KMS-11 (cell line): ENCODE data around the gene C11orf68.

Experiments
- H2AFZ ChIP-seq: fragments of 200-600 bp; sonication (generic); 2 replicates; pipeline ENCODE4 v1.6.1; 2016; ENCODE audit warnings: antibody characterized with exemption, mixed run types, low read depth
- H3K27ac ChIP-seq: fragments of 200-600 bp; sonication (generic); 2 replicates; pipeline ENCODE4 v1.6.1; 2016; ENCODE audit warnings: mild to moderate bottlenecking, mixed run types
- H3K27me3 ChIP-seq: fragments of 200-600 bp; sonication (generic); 2 replicates; pipeline ENCODE4 v1.6.1; 2017; ENCODE audit warnings: mild to moderate bottlenecking, low read depth, mixed run types, moderate library complexity; ENCODE audit not compliant: insufficient read depth
- H3K36me3 ChIP-seq: fragments of 200-600 bp; sonication (generic); 2 replicates; pipeline ENCODE4 v1.6.1; 2017; ENCODE audit warnings: mild to moderate bottlenecking, mixed run types; ENCODE audit not compliant: insufficient read depth
- H3K4me1 ChIP-seq: fragments of 200-600 bp; sonication (generic); 2 replicates; pipeline ENCODE4 v1.6.1; 2016; ENCODE audit warnings: mild to moderate bottlenecking, low read depth, mixed run types; ENCODE audit not compliant: poor library complexity, severe bottlenecking
- H3K4me2 ChIP-seq: fragments of 200-600 bp; sonication (generic); 2 replicates; pipeline ENCODE4 v1.7.0; 2016; ENCODE audit warnings: mild to moderate bottlenecking, mixed run types
- H3K4me3 ChIP-seq: fragments of 200-600 bp; sonication (generic); IDR thresholded peaks from 2 replicates; pipeline ENCODE4 v1.6.1; 2017; ENCODE audit warnings: low read depth, low read length, mixed read lengths; ENCODE audit not compliant: insufficient read depth
- H3K79me2 ChIP-seq: fragments of 200-600 bp; sonication (generic); 2 replicates; pipeline ENCODE4 v1.6.1; 2016; ENCODE audit warnings: low read depth, mixed run types; ENCODE audit not compliant: insufficient read depth
- H3K9ac ChIP-seq: fragments of 200-600 bp; sonication (generic); 2 replicates; pipeline ENCODE4 v1.6.1; 2016; ENCODE audit warnings: mild to moderate bottlenecking, mixed run types
- H4K20me1 ChIP-seq: fragments of 200-600 bp; sonication (generic); 2 replicates; pipeline ENCODE4 v1.6.1; 2016; ENCODE audit warnings: mild to moderate bottlenecking, mixed run types; ENCODE audit not compliant: insufficient read depth
- TF ChIP-seq, protein P1 (sequence below): fragments of 200-600 bp; sonication (generic); conservative IDR thresholded peaks from 2 replicates; pipeline ENCODE4 v1.6.1; 2017; ENCODE audit warnings: low read depth, mild to moderate bottlenecking, antibody characterized with exemption, low read length, moderate library complexity, mixed read lengths

C11orf68 gene

DNA sequence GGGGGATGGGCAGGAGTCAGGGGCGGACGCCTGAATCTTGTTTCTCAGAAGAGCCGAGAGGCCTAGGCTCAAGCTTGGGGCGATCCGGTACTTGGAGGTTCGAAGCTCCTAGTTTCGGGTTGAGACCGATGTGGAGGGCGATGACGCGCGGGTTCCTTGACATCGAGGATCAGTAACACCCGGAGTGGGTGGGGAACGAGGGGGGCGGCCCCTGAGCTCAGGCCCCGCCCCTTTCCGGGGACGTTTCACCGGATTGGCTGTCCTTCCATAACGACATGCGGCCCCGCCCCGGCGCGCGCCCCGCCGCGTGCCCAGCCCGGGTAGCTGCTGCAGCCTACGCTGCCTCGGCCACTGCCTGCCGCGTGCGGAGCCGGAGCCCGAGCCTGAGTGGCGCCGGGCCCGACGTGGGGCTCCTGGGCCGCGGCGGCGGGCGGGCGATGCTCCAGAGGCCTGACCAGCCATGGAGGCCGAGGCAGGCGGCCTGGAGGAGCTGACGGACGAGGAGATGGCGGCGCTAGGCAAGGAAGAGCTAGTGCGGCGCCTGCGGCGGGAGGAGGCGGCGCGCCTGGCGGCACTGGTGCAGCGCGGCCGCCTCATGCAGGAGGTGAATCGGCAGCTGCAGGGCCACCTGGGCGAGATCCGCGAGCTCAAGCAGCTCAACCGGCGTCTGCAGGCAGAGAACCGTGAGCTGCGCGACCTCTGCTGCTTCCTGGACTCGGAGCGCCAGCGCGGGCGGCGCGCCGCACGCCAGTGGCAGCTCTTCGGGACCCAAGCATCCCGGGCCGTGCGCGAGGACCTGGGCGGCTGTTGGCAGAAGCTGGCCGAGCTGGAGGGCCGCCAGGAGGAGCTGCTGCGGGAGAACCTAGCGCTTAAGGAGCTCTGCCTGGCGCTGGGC, 28.3 kb downstream of the C11orf68 start, which contains the start of gene CCDC85B:
TSS of gene CCDC85B (plus strand) at position 350 of the 895 bp plus-strand sequence. CDS start at position 461, 111 bp downstream.
- peaks cover 25% of the 10 kb centered on the region for H3K79me2 ChIP-seq
- peak within 1 kb of the TSS; percentile 98 for H3K4me2 ChIP-seq
- peaks cover 40% of the 10 kb centered on the region for H3K4me1 ChIP-seq
- H3K9ac ChIP-seq = peak within 1 kb of the TSS; percentile 95
- H2AFZ ChIP-seq = peak within 1 kb of the TSS; percentile 89
- no peaks in the 10 kb centered on the region for H3K27me3 ChIP-seq
- H3K4me3 ChIP-seq = no peak within 1 kb of the TSS
- no peaks in the 10 kb centered on the region for H4K20me1 ChIP-seq
- no peaks in the 10 kb centered on the region for H3K36me3 ChIP-seq
- H3K27ac ChIP-seq = peak within 1 kb of the TSS; percentile 86
- TF ChIP-seq, protein P1, sequence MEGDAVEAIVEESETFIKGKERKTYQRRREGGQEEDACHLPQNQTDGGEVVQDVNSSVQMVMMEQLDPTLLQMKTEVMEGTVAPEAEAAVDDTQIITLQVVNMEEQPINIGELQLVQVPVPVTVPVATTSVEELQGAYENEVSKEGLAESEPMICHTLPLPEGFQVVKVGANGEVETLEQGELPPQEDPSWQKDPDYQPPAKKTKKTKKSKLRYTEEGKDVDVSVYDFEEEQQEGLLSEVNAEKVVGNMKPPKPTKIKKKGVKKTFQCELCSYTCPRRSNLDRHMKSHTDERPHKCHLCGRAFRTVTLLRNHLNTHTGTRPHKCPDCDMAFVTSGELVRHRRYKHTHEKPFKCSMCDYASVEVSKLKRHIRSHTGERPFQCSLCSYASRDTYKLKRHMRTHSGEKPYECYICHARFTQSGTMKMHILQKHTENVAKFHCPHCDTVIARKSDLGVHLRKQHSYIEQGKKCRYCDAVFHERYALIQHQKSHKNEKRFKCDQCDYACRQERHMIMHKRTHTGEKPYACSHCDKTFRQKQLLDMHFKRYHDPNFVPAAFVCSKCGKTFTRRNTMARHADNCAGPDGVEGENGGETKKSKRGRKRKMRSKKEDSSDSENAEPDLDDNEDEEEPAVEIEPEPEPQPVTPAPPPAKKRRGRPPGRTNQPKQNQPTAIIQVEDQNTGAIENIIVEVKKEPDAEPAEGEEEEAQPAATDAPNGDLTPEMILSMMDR = no peak; the same call in 1 of the 2 replicates

DNA sequence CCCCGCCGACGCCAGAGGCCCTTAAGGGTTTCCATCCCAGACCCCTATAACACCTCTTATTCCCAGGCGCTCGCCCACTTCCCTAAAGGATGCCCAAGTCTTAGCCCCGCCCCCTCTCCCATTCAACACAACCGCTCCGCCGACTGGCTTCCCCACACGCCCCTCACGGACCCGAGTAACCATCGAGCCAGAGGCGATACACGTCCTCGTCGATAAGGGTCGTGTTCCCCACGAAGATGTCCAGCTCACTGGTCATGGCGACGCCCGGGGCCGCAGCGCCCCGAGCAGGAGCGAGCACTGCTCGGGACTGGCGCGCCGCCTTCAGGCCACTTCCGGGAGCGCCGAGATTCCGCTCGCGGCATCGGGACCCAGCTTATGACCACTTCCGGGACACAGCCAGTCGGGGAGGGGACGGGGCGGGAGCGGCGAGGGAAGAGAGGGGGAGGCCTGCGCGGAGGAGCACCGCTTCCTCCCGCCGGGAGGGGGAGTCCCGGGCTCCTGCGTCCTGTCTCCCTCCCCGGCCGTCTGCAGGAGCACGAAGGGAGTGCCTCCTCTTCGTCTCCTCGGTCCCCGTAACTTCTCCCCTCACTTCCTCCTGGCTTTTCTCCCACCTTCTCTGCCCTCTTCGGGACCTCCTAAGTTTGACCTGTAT, 30.6 kb downstream of the C11orf68 start, which contains the start of gene FIBP:
TSS of gene FIBP (minus strand) at position 309 of the 652 bp plus-strand sequence. CDS start at position 256, 53 bp downstream.
- Histone ChIP-seq H4K20me1 (no peaks in the 10 kb centered on the region), H3K4me1 (peaks cover 53% of the 10 kb centered on the region), H3K27ac (peak within 1 kb of the TSS; percentile 49; the same call in 1 of the 2 replicates), H3K9ac (peak within 1 kb of the TSS; percentile 54), H3K27me3 (no peaks in the 10 kb centered on the region), H3K36me3 (no peaks in the 10 kb centered on the region), H3K4me3 (no peak within 1 kb of the TSS), H3K4me2 (peak within 1 kb of the TSS; percentile 98), H2AFZ (peak within 1 kb of the TSS; percentile 89), H3K79me2 (peaks cover 25% of the 10 kb centered on the region)
- TF ChIP-seq, protein P1 = peak; percentile 86

DNA sequence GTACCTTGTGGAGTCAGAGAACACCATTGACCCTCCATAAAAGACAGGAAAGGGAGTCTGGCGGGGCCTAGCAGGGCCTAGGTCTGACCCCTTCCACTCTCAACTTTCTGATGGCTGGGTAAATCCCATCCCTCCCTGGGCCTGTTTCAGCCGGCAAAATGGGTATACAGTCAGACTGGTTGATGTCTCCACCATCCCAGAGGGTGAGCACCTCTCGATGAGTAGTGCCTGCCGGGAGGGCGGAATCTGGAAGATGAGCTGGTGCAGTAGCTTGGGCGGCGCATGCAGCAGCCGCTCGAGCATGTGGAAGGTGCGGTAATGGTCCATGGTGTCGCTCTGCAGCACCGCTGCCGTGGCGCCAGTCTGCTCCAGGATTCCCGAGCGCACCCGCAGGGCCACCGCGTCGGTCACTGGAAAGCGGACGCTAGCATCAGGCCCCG, 31.1 kb downstream of the C11orf68 start:
- Histone ChIP-seq H3K4me1 (peaks cover 48% of the 10 kb centered on the region), H4K20me1 (no peaks in the 10 kb centered on the region), H3K79me2 (peaks cover 25% of the 10 kb centered on the region), H3K9ac (peak overlapping the region; percentile 32), H3K27me3 (no peaks in the 10 kb centered on the region), H3K4me3 (no peak overlapping the region), H3K36me3 (no peaks in the 10 kb centered on the region), H3K27ac (peak overlapping the region; percentile 39; the same call in 1 of the 2 replicates), H3K4me2 (peak overlapping the region; percentile 98), H2AFZ (peak overlapping the region; percentile 89)
- TF ChIP-seq, protein P1 = no peak
